ENCODE data around the gene MAGI1. TPM values are rescaled to one million over a fixed set of nuclear protein-coding genes. Genes with fewer than 3 reads are reported as not detected.

The MAGI1 gene
- total and polyA plus RNA-seq, 2 donors (not counting 1 experiment from before 2014, with no cell fraction given), result 0.10 to 0.22 TPM

GRCh38 chr3:66017084-66017483, 21.6 kb downstream of the MAGI1 start:
- no peaks in the 10 kb centered on the region for H3K27me3 Mint-ChIP-seq
- ATAC-seq (ENCODE audit: low read depth) (no peak), DNase-seq (no peak)
- WGBS (ENCODE audit: insufficient coverage), result 90% methylated on average over 15 of the region's 16 CpGs
- no peaks in the 10 kb centered on the region for H3K27me3 ChIP-seq (replicated peaks in 1 of 4; ENCODE audit: control extremely low read depth in 1 of 4, control insufficient read depth in 3 of 4, insufficient read depth in 4 of 4, low read length in 3 of 4)
- intact Hi-C loops (cut with micrococcal nuclease), result no loop called here
- TF ChIP-seq EZH2 (IDR thresholded peaks at IDR 0.05; ENCODE audit: borderline replicate concordance, insufficient read depth, low read depth, low read length, poor library complexity, severe bottlenecking), result no peak
- TF ChIP-seq CTCF (IDR thresholded peaks at IDR 0.05), result no peak
- no peak overlapping the region for H3K4me2 ChIP-seq (replicated peaks; ENCODE audit: low read depth, low read length, poor library complexity, severe bottlenecking)
- H3K79me2 ChIP-seq (ENCODE audit: control insufficient read depth, insufficient read depth, low read length), result no peaks in the 10 kb centered on the region
- H3K36me3 ChIP-seq (replicated peaks in 1 of 2; ENCODE audit: control extremely low read depth in 1 of 2, control insufficient read depth in 1 of 2, extremely low read depth in 1 of 2, insufficient read depth in 2 of 2, low read length in 1 of 2), result no peaks in the 10 kb centered on the region
- no peaks in the 10 kb centered on the region for H3K4me1 ChIP-seq (ENCODE audit: control insufficient read depth in 2 of 2, insufficient read depth in 2 of 2, low read length in 2 of 2)
- H4K20me1 ChIP-seq (ENCODE audit: control insufficient read depth, insufficient read depth, low read length, poor library complexity, severe bottlenecking), result no peaks in the 10 kb centered on the region
- H3K27ac Mint-ChIP-seq, result no peak overlapping the region
- no peak overlapping the region for H3K4me3 ChIP-seq (ENCODE audit: control extremely low read depth in 1 of 5, extremely low read depth in 1 of 5, insufficient read depth in 1 of 5, low read depth in 2 of 5, low read length in 4 of 5)
- CTCF ChIA-PET, result no interaction called here
- no peaks in the 10 kb centered on the region for H3K4me1 Mint-ChIP-seq
- peaks cover 0 to 2% (median 0%) of the 10 kb centered on the region in 3 donors for H3K9me3 ChIP-seq (ENCODE audit: control extremely low read depth in 1 of 3, control insufficient read depth in 2 of 3, insufficient read depth in 1 of 3, low read length in 2 of 3)
- no peak overlapping the region for H3K9ac ChIP-seq (ENCODE audit: low read length)
- H3K4me3 Mint-ChIP-seq, result no peak overlapping the region
- H3K27ac ChIP-seq (ENCODE audit: low read length in 2 of 2), result no peak overlapping the region
- no peaks in the 10 kb centered on the region for H3K9me3 Mint-ChIP-seq (ENCODE audit: insufficient read depth)
- POLR2A ChIA-PET, result no interaction called here
- H2AFZ ChIP-seq (ENCODE audit: insufficient read depth, low read depth, low read length, poor library complexity, severe bottlenecking), result no peak overlapping the region

GRCh38 chr3:66015841-66016240, 22.9 kb downstream of the MAGI1 start:
- WGBS (ENCODE audit: insufficient coverage), result 63% methylated on average over 1 of the region's 4 CpGs
- H3K36me3 ChIP-seq (replicated peaks in 1 of 2; ENCODE audit: control extremely low read depth in 1 of 2, control insufficient read depth in 1 of 2, extremely low read depth in 1 of 2, insufficient read depth in 2 of 2, low read length in 1 of 2), result no peaks in the 10 kb centered on the region
- POLR2A ChIA-PET, result no interaction called here

More at GRCh38 chr3:66015841-66016240, 22.9 kb downstream of the MAGI1 start:
- CTCF ChIA-PET, result no interaction called here
- Histone ChIP-seq H3K4me3 (ENCODE audit: control extremely low read depth in 1 of 5, extremely low read depth in 1 of 5, insufficient read depth in 1 of 5, low read depth in 2 of 5, low read length in 4 of 5) (no peak overlapping the region), H3K9ac (ENCODE audit: low read length) (no peak overlapping the region), H3K27me3 (replicated peaks in 1 of 4; ENCODE audit: control extremely low read depth in 1 of 4, control insufficient read depth in 3 of 4, insufficient read depth in 4 of 4, low read length in 3 of 4) (no peaks in the 10 kb centered on the region), H3K27ac (ENCODE audit: low read length in 2 of 2) (no peak overlapping the region), H4K20me1 (ENCODE audit: control insufficient read depth, insufficient read depth, low read length, poor library complexity, severe bottlenecking) (no peaks in the 10 kb centered on the region), H2AFZ (ENCODE audit: insufficient read depth, low read depth, low read length, poor library complexity, severe bottlenecking) (no peak overlapping the region), H3K79me2 (ENCODE audit: control insufficient read depth, insufficient read depth, low read length) (no peaks in the 10 kb centered on the region), H3K9me3 (ENCODE audit: control extremely low read depth in 1 of 3, control insufficient read depth in 2 of 3, insufficient read depth in 1 of 3, low read length in 2 of 3) (peaks cover 0 to 2% (median 0%) of the 10 kb centered on the region in 3 donors), H3K4me1 (ENCODE audit: control insufficient read depth in 2 of 2, insufficient read depth in 2 of 2, low read length in 2 of 2) (no peaks in the 10 kb centered on the region), H3K4me2 (replicated peaks; ENCODE audit: low read depth, low read length, poor library complexity, severe bottlenecking) (no peak overlapping the region)
- no peak overlapping the region for H3K27ac Mint-ChIP-seq
- TF ChIP-seq EZH2 (IDR thresholded peaks at IDR 0.05; ENCODE audit: borderline replicate concordance, insufficient read depth, low read depth, low read length, poor library complexity, severe bottlenecking), result no peak
- H3K27me3 Mint-ChIP-seq, result no peaks in the 10 kb centered on the region
- H3K4me3 Mint-ChIP-seq, result no peak overlapping the region
- no peak for DNase-seq
- H3K9me3 Mint-ChIP-seq (ENCODE audit: insufficient read depth), result no peaks in the 10 kb centered on the region
- no peak for ATAC-seq (ENCODE audit: low read depth)
- no peaks in the 10 kb centered on the region for H3K4me1 Mint-ChIP-seq
- intact Hi-C loops (cut with micrococcal nuclease), result no loop called here
